Measurements from ENCODE around the gene DAND5. TPM values are rescaled to one million over a fixed set of nuclear protein-coding genes. Genes with fewer than 3 reads are reported as not detected.

Gene DAND5
- polyA plus RNA-seq, 1 of the 3 experiments (the other 2 are of a cell fraction), result 1.0 TPM

DNA sequence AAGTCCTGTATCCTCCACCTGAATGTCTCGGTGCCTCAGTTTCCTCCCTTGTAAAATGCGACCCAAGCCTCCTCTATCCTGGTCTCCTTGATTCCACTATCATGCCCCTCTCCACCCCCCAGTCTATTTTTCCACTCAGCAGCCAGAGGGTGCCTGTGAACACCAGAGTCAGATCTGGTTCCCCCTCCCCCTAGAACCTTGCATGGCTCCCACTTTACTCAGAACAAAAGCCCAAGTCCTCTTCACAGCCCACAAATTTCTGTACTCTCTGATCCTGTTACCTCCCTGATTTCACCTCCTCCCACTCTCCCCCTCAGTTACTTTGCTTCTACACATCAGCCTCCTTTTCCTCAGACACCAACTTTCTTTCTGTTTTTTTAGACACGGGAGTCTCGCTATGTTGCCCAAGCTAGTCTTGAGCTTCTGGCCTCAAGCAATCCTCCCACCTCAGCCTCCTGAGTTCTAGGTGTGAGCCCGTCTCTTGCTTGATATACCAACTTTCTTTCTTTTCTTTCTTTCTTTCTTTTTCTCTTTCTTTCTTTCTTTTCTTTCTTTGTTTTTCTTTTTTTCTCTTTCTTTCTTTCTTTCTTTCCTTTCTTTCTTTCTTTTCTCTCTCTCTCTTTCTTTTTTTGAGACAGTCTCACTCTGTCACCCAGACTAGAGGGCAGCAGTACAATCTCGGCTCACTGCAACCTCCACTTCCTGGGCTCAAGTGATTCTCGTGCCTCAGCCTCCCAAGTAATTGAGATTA lies 869 bp downstream of the DAND5 start (continued):
- TF ChIP-seq, protein P1, sequence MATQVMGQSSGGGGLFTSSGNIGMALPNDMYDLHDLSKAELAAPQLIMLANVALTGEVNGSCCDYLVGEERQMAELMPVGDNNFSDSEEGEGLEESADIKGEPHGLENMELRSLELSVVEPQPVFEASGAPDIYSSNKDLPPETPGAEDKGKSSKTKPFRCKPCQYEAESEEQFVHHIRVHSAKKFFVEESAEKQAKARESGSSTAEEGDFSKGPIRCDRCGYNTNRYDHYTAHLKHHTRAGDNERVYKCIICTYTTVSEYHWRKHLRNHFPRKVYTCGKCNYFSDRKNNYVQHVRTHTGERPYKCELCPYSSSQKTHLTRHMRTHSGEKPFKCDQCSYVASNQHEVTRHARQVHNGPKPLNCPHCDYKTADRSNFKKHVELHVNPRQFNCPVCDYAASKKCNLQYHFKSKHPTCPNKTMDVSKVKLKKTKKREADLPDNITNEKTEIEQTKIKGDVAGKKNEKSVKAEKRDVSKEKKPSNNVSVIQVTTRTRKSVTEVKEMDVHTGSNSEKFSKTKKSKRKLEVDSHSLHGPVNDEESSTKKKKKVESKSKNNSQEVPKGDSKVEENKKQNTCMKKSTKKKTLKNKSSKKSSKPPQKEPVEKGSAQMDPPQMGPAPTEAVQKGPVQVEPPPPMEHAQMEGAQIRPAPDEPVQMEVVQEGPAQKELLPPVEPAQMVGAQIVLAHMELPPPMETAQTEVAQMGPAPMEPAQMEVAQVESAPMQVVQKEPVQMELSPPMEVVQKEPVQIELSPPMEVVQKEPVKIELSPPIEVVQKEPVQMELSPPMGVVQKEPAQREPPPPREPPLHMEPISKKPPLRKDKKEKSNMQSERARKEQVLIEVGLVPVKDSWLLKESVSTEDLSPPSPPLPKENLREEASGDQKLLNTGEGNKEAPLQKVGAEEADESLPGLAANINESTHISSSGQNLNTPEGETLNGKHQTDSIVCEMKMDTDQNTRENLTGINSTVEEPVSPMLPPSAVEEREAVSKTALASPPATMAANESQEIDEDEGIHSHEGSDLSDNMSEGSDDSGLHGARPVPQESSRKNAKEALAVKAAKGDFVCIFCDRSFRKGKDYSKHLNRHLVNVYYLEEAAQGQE (IDR thresholded peaks at IDR 0.05; ENCODE audit: low read depth, low read length), result no peak
- TF ChIP-seq EZH2phosphoT487 (IDR thresholded peaks at IDR 0.05; ENCODE audit: borderline replicate concordance, low read depth) (no peak), RCOR1 (IDR thresholded peaks at IDR 0.05; ENCODE audit: low read length) (no peak), TCF12 (IDR thresholded peaks at IDR 0.05) (no peak), FOSL2 (IDR thresholded peaks at IDR 0.05; ENCODE audit: borderline replicate concordance, low read depth) (no peak)
- TF ChIP-seq, protein P2, sequence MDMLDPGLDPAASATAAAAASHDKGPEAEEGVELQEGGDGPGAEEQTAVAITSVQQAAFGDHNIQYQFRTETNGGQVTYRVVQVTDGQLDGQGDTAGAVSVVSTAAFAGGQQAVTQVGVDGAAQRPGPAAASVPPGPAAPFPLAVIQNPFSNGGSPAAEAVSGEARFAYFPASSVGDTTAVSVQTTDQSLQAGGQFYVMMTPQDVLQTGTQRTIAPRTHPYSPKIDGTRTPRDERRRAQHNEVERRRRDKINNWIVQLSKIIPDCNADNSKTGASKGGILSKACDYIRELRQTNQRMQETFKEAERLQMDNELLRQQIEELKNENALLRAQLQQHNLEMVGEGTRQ (IDR thresholded peaks at IDR 0.05; ENCODE audit: borderline replicate concordance, low read depth, low read length), result no peak

DNA sequence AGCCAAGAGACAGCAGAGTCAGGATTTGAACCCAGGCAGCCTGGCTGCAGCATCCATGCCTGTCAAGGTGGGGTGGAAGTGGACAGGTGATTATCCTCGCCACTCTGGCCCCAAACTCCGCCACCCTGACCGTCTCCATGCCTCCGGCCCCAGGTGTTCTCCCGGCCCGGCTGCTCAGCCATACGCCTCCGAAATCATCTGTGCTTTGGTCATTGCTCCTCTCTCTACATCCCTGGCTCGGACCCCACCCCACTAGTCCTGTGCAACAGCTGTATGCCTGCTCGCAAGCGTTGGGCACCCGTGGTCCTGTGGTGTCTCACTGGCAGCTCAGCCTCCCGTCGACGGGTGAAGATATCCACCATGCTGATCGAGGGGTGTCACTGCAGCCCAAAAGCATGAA lies 3.9 kb downstream of the DAND5 start:
- no peak for DNase-seq
- 96% methylated on average over 16 of the region's 16 CpGs for WGBS (ENCODE audit: low lambda C conversion rate)
- Histone ChIP-seq H3K27me3 (ENCODE audit: insufficient read depth) (no peaks in the 10 kb centered on the region), H2AFZ (ENCODE audit: low read depth) (no peak overlapping the region), H3F3A (replicated peaks; ENCODE audit: insufficient read depth) (peaks cover 11% of the 10 kb centered on the region), H3K9me3 (no peaks in the 10 kb centered on the region), H3K9me2 (no peaks in the 10 kb centered on the region), H3K4me2 (no peak overlapping the region), H3K4me1 (ENCODE audit: control insufficient read depth in 1 of 2, insufficient read depth in 2 of 2, low read depth in 1 of 2, low read length in 1 of 2) (peaks cover 6 to 33% of the 10 kb centered on the region in 2 experiments; a peak in 3 of 4 replicates), H3K27ac (ENCODE audit: low read depth in 2 of 2, low read length in 1 of 2) (peak overlapping the region in 1 of 2 experiments; percentile 51; a peak in 1 of 4 replicates), H3K9ac (no peak overlapping the region), H4K20me1 (ENCODE audit: insufficient read depth) (no peaks in the 10 kb centered on the region), H3K4me3 (ENCODE audit: low read depth in 2 of 2, low read length in 1 of 2) (no peak overlapping the region), H3K79me2 (ENCODE audit: insufficient read depth) (no peaks in the 10 kb centered on the region), H3K36me3 (replicated peaks in 1 of 2; ENCODE audit: control insufficient read depth in 1 of 2, insufficient read depth in 2 of 2, low read length in 1 of 2) (no peaks in the 10 kb centered on the region)
- TF ChIP-seq, protein P3, sequence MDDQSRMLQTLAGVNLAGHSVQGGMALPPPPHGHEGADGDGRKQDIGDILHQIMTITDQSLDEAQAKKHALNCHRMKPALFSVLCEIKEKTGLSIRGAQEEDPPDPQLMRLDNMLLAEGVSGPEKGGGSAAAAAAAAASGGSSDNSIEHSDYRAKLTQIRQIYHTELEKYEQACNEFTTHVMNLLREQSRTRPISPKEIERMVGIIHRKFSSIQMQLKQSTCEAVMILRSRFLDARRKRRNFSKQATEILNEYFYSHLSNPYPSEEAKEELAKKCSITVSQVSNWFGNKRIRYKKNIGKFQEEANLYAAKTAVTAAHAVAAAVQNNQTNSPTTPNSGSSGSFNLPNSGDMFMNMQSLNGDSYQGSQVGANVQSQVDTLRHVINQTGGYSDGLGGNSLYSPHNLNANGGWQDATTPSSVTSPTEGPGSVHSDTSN (IDR thresholded peaks at IDR 0.05), result no peak
- TF ChIP-seq, protein P4, sequence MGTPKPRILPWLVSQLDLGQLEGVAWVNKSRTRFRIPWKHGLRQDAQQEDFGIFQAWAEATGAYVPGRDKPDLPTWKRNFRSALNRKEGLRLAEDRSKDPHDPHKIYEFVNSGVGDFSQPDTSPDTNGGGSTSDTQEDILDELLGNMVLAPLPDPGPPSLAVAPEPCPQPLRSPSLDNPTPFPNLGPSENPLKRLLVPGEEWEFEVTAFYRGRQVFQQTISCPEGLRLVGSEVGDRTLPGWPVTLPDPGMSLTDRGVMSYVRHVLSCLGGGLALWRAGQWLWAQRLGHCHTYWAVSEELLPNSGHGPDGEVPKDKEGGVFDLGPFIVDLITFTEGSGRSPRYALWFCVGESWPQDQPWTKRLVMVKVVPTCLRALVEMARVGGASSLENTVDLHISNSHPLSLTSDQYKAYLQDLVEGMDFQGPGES (IDR thresholded peaks at IDR 0.05; ENCODE audit: low read depth, low read length), result no peak
- TF ChIP-seq RXRA (IDR thresholded peaks at IDR 0.05; ENCODE audit: borderline replicate concordance, low read depth) (no peak), MXI1 (IDR thresholded peaks at IDR 0.05; ENCODE audit: low read depth, low read length) (no peak), JUND (IDR thresholded peaks at IDR 0.05) (no peak), TEAD4 (IDR thresholded peaks at IDR 0.05; ENCODE audit: borderline replicate concordance, insufficient read depth) (no peak), NFIC (IDR thresholded peaks at IDR 0.05; ENCODE audit: borderline replicate concordance) (no peak)
- ChIA-PET CTCF (interaction anchor here (8.1 to 24.6 kb wide), 2 partner anchors 7 to 120 kb away, joined by 256 to 603 read pairs; partner anchors contain the start of gene DAND5), POLR2A (no interaction called here)

Measured in SK-N-SH (cell line).